Karpas-422 (cell line): ENCODE results near the gene TRERF1. TPM values are rescaled to one million over a fixed set of nuclear protein-coding genes. Genes with fewer than 3 reads are reported as not detected.

ENCODE experiments used
- DNase-seq: peaks from one replicate; pipeline ENCODE4 v3.0.0-alpha.2; 2015
- H2AFZ ChIP-seq: fragments of 200-600 bp; sonication (generic); 2 replicates; pipeline ENCODE4 v1.6.1; 2014; ENCODE audit warnings: antibody characterized with exemption, low read length, mixed read lengths
- H3K27ac ChIP-seq: fragments of 200-600 bp; sonication (generic); 2 replicates; pipeline ENCODE4 v1.5.1; 2014; ENCODE audit warnings: mild to moderate bottlenecking, low read length, moderate library complexity
- H3K27me3 ChIP-seq: fragments of 200-600 bp; sonication (generic); 2 replicates; pipeline ENCODE4 v1.6.1; 2014; ENCODE audit warnings: low read length, mixed read lengths
- H3K36me3 ChIP-seq: fragments of 200-600 bp; sonication (generic); 2 replicates; pipeline ENCODE4 v1.6.1; 2014; ENCODE audit warnings: low read length, mixed read lengths; ENCODE audit not compliant: insufficient read depth
- H3K4me1 ChIP-seq: fragments of 200-600 bp; sonication (generic); 2 replicates; pipeline ENCODE4 v1.6.1; 2014; ENCODE audit warnings: mild to moderate bottlenecking, low read length, mixed read lengths
- H3K4me2 ChIP-seq: fragments of 200-600 bp; sonication (generic); 2 replicates; pipeline ENCODE4 v1.6.1; 2014; ENCODE audit warnings: low read length, low read depth, mild to moderate bottlenecking; ENCODE audit not compliant: poor library complexity, severe bottlenecking
- H3K4me3 ChIP-seq: fragments of 200-600 bp; sonication (generic); 2 replicates; pipeline ENCODE4 v1.5.1; 2014; ENCODE audit warnings: mild to moderate bottlenecking, antibody characterized with exemption, low read length, mixed read lengths
- H3K79me2 ChIP-seq: fragments of 200-600 bp; sonication (generic); 2 replicates; pipeline ENCODE4 v1.6.1; 2014; ENCODE audit warnings: mild to moderate bottlenecking, low read length, mixed read lengths
- H3K9ac ChIP-seq: fragments of 200-600 bp; sonication (generic); 2 replicates; pipeline ENCODE4 v1.6.0; 2014; ENCODE audit warnings: low read length
- H3K9me2 ChIP-seq: fragments of 200-600 bp; sonication (generic), shearing (Covaris generic); replicated peaks from 2 replicates; pipeline ENCODE4 v1.6.0; 2014; ENCODE audit warnings: mild to moderate bottlenecking, low read length, moderate library complexity; ENCODE audit not compliant: insufficient read depth
- H3K9me3 ChIP-seq: fragments of 300-700, 200-600 bp; sonication (generic); 2 replicates; pipeline ENCODE4 v1.6.1; 2014; ENCODE audit warnings: low read length, mixed read lengths
- H4K20me1 ChIP-seq: fragments of 200-600 bp; sonication (generic); 2 replicates; pipeline ENCODE4 v1.6.1; 2014; ENCODE audit warnings: mild to moderate bottlenecking, antibody characterized with exemption, low read length, low read depth; ENCODE audit not compliant: insufficient read depth
- total RNA-seq: library from RNA; depleted of rRNA; stranded (reverse); fragments of >200 nt; shearing (Covaris generic); gene quantifications from 2 replicates; pipeline ENCODE4 v1.2.3, GENCODE V29; 2014; ENCODE audit warnings: low replicate concordance

TRERF1 gene
- total RNA-seq, 1 experiment from 2014 or later, result 32.7 TPM

- Histone ChIP-seq H3K27ac (peak overlapping the region; percentile 92), H3K4me2 (peak overlapping the region; percentile 77), H4K20me1 (no peaks in the 10 kb centered on the region), H3K9me3 (no peaks in the 10 kb centered on the region), H3K4me1 (peaks cover 100% of the 10 kb centered on the region), H3K9ac (peak overlapping the region; percentile 62), H3K4me3 (no peak overlapping the region; the same call in 1 of the 2 replicates), H3K27me3 (no peaks in the 10 kb centered on the region), H3K36me3 (no peaks in the 10 kb centered on the region), H3K9me2 (no peaks in the 10 kb centered on the region), H3K79me2 (peaks cover 100% of the 10 kb centered on the region), H2AFZ (no peak overlapping the region)
- no peak for DNase-seq
These were observed 60.3 kb downstream of the TRERF1 start for GRCh38 chr6:42391441-42391840.

GRCh38 chr6:42390228-42390934, 61.3 kb downstream of the TRERF1 start:
- Histone ChIP-seq H3K27me3 (no peaks in the 10 kb centered on the region), H2AFZ (no peak overlapping the region), H4K20me1 (no peaks in the 10 kb centered on the region), H3K36me3 (no peaks in the 10 kb centered on the region), H3K4me3 (peak overlapping the region; percentile 59), H3K9me2 (no peaks in the 10 kb centered on the region), H3K27ac (peak overlapping the region; percentile 92), H3K4me1 (peaks cover 100% of the 10 kb centered on the region), H3K4me2 (peak overlapping the region; percentile 77), H3K79me2 (peaks cover 100% of the 10 kb centered on the region), H3K9me3 (no peaks in the 10 kb centered on the region), H3K9ac (peak overlapping the region; percentile 62)
- peak; percentile 81 for DNase-seq

- H2AFZ ChIP-seq, result no peak overlapping the region
- peak overlapping the region; percentile 92 for H3K27ac ChIP-seq
- peak overlapping the region; percentile 59 for H3K4me3 ChIP-seq
- H3K9me3 ChIP-seq, result no peaks in the 10 kb centered on the region
- H3K27me3 ChIP-seq, result no peaks in the 10 kb centered on the region
- H3K4me2 ChIP-seq, result peak overlapping the region; percentile 77
- no peaks in the 10 kb centered on the region for H3K36me3 ChIP-seq
- H3K4me1 ChIP-seq, result peaks cover 95% of the 10 kb centered on the region
- DNase-seq, result no peak
- peak overlapping the region; percentile 62 for H3K9ac ChIP-seq
- H3K79me2 ChIP-seq, result peaks cover 100% of the 10 kb centered on the region
- no peaks in the 10 kb centered on the region for H3K9me2 ChIP-seq
- no peaks in the 10 kb centered on the region for H4K20me1 ChIP-seq
These were observed 62.0 kb downstream of the TRERF1 start for GRCh38 chr6:42389736-42390135.

GRCh38 chr6:42388046-42388445, 63.7 kb downstream of the TRERF1 start:
- H3K9me2 ChIP-seq, result no peaks in the 10 kb centered on the region
- H3K79me2 ChIP-seq, result peaks cover 100% of the 10 kb centered on the region
- H3K4me1 ChIP-seq, result peaks cover 90% of the 10 kb centered on the region
- no peaks in the 10 kb centered on the region for H3K27me3 ChIP-seq
- H3K4me3 ChIP-seq, result no peak overlapping the region
- H3K27ac ChIP-seq, result peak overlapping the region; percentile 92
- peaks cover 6% of the 10 kb centered on the region; the same call in 1 of the 2 replicates for H3K36me3 ChIP-seq
- no peak overlapping the region for H2AFZ ChIP-seq
- DNase-seq, result no peak
- no peaks in the 10 kb centered on the region for H3K9me3 ChIP-seq
- no peak overlapping the region for H3K9ac ChIP-seq
- H4K20me1 ChIP-seq, result no peaks in the 10 kb centered on the region
- peak overlapping the region; percentile 30 for H3K4me2 ChIP-seq

- Histone ChIP-seq H3K4me1 (peaks cover 91% of the 10 kb centered on the region), H3K36me3 (peaks cover 6% of the 10 kb centered on the region; the same call in 1 of the 2 replicates), H3K9me3 (no peaks in the 10 kb centered on the region), H3K27ac (peak overlapping the region; percentile 59), H3K4me3 (no peak overlapping the region), H3K27me3 (no peaks in the 10 kb centered on the region), H4K20me1 (no peaks in the 10 kb centered on the region), H3K9ac (peak overlapping the region; percentile 38; the same call in 1 of the 2 replicates), H3K4me2 (peak overlapping the region; percentile 30), H3K9me2 (no peaks in the 10 kb centered on the region), H2AFZ (no peak overlapping the region), H3K79me2 (peaks cover 100% of the 10 kb centered on the region)
- DNase-seq, result no peak
These were observed 64.4 kb downstream of the TRERF1 start for GRCh38 chr6:42387336-42387735.

- H3K9me2 ChIP-seq, result no peaks in the 10 kb centered on the region
- H2AFZ ChIP-seq, result no peak overlapping the region
- H3K4me2 ChIP-seq, result no peak overlapping the region
- peaks cover 91% of the 10 kb centered on the region for H3K4me1 ChIP-seq
- H4K20me1 ChIP-seq, result no peaks in the 10 kb centered on the region
- no peak overlapping the region for H3K4me3 ChIP-seq
- H3K27ac ChIP-seq, result no peak overlapping the region
- DNase-seq, result no peak
- H3K27me3 ChIP-seq, result no peaks in the 10 kb centered on the region
- no peak overlapping the region for H3K9ac ChIP-seq
- peaks cover 100% of the 10 kb centered on the region for H3K79me2 ChIP-seq
- H3K36me3 ChIP-seq, result peaks cover 6% of the 10 kb centered on the region; the same call in 1 of the 2 replicates
- no peaks in the 10 kb centered on the region for H3K9me3 ChIP-seq
These were observed 66.4 kb downstream of the TRERF1 start for GRCh38 chr6:42385339-42385738.

GRCh38 chr6:42383421-42384205, 68.1 kb downstream of the TRERF1 start:
- Histone ChIP-seq H2AFZ (no peak overlapping the region), H3K27me3 (no peaks in the 10 kb centered on the region), H3K9ac (no peak overlapping the region), H3K4me3 (no peak overlapping the region), H3K9me3 (no peaks in the 10 kb centered on the region), H3K36me3 (peaks cover 6% of the 10 kb centered on the region; the same call in 1 of the 2 replicates), H3K27ac (no peak overlapping the region; the same call in 1 of the 2 replicates), H3K4me2 (no peak overlapping the region), H3K79me2 (peaks cover 100% of the 10 kb centered on the region), H4K20me1 (no peaks in the 10 kb centered on the region), H3K9me2 (no peaks in the 10 kb centered on the region), H3K4me1 (peaks cover 85% of the 10 kb centered on the region)
- no peak for DNase-seq

GRCh38 chr6:42381850-42382249, 69.9 kb downstream of the TRERF1 start:
- Histone ChIP-seq H3K9ac (no peak overlapping the region), H3K79me2 (peaks cover 100% of the 10 kb centered on the region), H3K27me3 (no peaks in the 10 kb centered on the region), H3K4me3 (no peak overlapping the region), H3K27ac (peak overlapping the region; percentile 30; the same call in 1 of the 2 replicates), H3K36me3 (peaks cover 6% of the 10 kb centered on the region; the same call in 1 of the 2 replicates), H3K9me3 (no peaks in the 10 kb centered on the region), H3K4me2 (no peak overlapping the region), H4K20me1 (no peaks in the 10 kb centered on the region), H2AFZ (no peak overlapping the region), H3K4me1 (peaks cover 85% of the 10 kb centered on the region), H3K9me2 (no peaks in the 10 kb centered on the region)
- DNase-seq, result no peak
